Measurements from ENCODE around the gene LRRC42. TPM values are rescaled to one million over a fixed set of nuclear protein-coding genes. Genes with fewer than 3 reads are reported as not detected.

The LRRC42 gene
- total and polyA plus RNA-seq, 2 experiments from 2014 or later, result 41.8 to 46.9 TPM

DNA sequence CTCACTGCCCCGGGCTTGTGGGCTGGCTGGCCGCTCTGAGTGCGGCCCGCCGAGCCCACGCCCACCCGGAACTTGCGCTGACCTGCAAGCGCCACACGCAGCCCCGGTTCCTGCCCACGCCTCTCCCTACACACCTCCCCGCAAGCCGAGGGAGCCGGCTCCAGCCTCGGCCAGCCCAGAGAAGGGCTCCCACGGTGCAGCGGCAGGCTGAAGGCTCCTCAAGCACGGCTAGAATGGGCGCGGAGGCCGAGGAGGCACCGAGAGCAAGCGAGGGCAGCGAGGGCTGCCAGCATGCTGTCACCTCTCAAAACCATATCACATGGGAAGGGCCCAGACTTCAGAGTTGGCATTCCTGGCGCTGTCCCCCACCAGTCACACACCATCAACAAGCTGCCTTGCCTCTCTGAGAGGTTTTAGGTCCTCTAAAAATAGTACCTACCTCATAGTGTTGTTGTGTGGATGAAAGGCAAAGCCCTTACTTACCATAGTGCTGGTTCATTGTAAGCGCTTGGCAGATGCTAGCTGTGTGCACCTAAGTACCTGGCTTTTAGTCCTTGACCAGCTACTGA is 58.4 kb downstream of the LRRC42 start:
- no peak for DNase-seq
- H3K79me2 ChIP-seq (ENCODE audit: insufficient read depth), result no peaks in the 10 kb centered on the region
- no peaks in the 10 kb centered on the region for H3K9me3 ChIP-seq (ENCODE audit: low read depth)
- peaks cover 3% of the 10 kb centered on the region; the same call in 1 of the 2 replicates for H3K27me3 ChIP-seq (replicated peaks; ENCODE audit: insufficient read depth)
- H2AFZ ChIP-seq, result no peak overlapping the region
- no peak overlapping the region for H3K4me3 ChIP-seq
- H3K4me1 ChIP-seq (ENCODE audit: insufficient read depth), result no peaks in the 10 kb centered on the region
- H3K36me3 ChIP-seq (ENCODE audit: low read depth), result no peaks in the 10 kb centered on the region
- WGBS, 2 experiments (ENCODE audit: low coverage in 1 of 2, low lambda C conversion rate in 2 of 2, missing lambda C conversion rate in 2 of 2), result 89 to 90% methylated on average over 24 to 25 of the region's 27 CpGs
- H4K20me1 ChIP-seq (ENCODE audit: insufficient read depth), result no peaks in the 10 kb centered on the region
- H3K27ac ChIP-seq, result no peak overlapping the region
- in situ Hi-C loops (cut with MboI), result no loop called here
- no peak for TF ChIP-seq EZH2 (IDR thresholded peaks at IDR 0.05; ENCODE audit: insufficient read depth, poor library complexity, severe bottlenecking)
- no peak for TF ChIP-seq EZH2phosphoT487 (IDR thresholded peaks at IDR 0.05; ENCODE audit: insufficient read depth, low read depth)
- H3F3A ChIP-seq (ENCODE audit: insufficient read depth), result no peaks in the 10 kb centered on the region
- H3K4me2 ChIP-seq (ENCODE audit: unreplicated experiment), result no peak overlapping the region
- H3K9me2 ChIP-seq (ENCODE audit: insufficient read depth), result no peaks in the 10 kb centered on the region
- H3K9ac ChIP-seq, result no peak overlapping the region

DNA sequence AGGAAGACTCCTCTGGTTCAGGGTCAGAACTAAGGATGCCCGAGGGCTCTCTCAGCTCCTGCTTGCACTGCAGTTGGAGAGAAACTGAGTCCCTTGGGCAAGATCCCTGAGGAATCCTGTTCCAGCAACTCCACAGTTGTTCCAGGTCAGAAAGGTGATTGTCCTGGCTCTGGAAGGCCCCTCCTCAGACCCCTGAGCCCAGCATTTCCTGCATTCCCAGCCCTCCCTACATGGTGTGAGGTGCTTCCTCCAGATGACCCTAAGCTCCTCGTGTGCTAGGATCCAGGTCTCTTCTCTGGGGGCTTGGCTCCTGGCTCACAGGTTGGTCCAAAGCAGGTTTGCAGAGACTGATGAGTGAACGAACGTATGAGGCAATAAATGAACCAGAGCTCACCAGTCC is 60.4 kb downstream of the LRRC42 start:
- TF ChIP-seq EZH2phosphoT487 (IDR thresholded peaks at IDR 0.05; ENCODE audit: insufficient read depth, low read depth) (no peak), EZH2 (IDR thresholded peaks at IDR 0.05; ENCODE audit: insufficient read depth, poor library complexity, severe bottlenecking) (no peak)
- H3K9me2 ChIP-seq (ENCODE audit: insufficient read depth), result no peaks in the 10 kb centered on the region
- no peak overlapping the region for H2AFZ ChIP-seq
- no peak overlapping the region for H3K4me3 ChIP-seq
- H3F3A ChIP-seq (ENCODE audit: insufficient read depth), result no peaks in the 10 kb centered on the region
- H3K36me3 ChIP-seq (ENCODE audit: low read depth), result no peaks in the 10 kb centered on the region
- no peaks in the 10 kb centered on the region for H3K9me3 ChIP-seq (ENCODE audit: low read depth)
- H3K9ac ChIP-seq, result no peak overlapping the region
- WGBS, 2 experiments (ENCODE audit: low coverage in 1 of 2, low lambda C conversion rate in 2 of 2, missing lambda C conversion rate in 2 of 2), result 40% methylated on average over 4 of the region's 4 CpGs
- no peaks in the 10 kb centered on the region for H3K79me2 ChIP-seq (ENCODE audit: insufficient read depth)
- H3K27ac ChIP-seq, result no peak overlapping the region
- in situ Hi-C loops (cut with MboI), result no loop called here
- peaks cover 5% of the 10 kb centered on the region; the same call in 1 of the 2 replicates for H3K27me3 ChIP-seq (replicated peaks; ENCODE audit: insufficient read depth)
- H3K4me2 ChIP-seq (ENCODE audit: unreplicated experiment), result no peak overlapping the region
- no peaks in the 10 kb centered on the region for H3K4me1 ChIP-seq (ENCODE audit: insufficient read depth)
- no peaks in the 10 kb centered on the region for H4K20me1 ChIP-seq (ENCODE audit: insufficient read depth)
- no peak for DNase-seq

DNA sequence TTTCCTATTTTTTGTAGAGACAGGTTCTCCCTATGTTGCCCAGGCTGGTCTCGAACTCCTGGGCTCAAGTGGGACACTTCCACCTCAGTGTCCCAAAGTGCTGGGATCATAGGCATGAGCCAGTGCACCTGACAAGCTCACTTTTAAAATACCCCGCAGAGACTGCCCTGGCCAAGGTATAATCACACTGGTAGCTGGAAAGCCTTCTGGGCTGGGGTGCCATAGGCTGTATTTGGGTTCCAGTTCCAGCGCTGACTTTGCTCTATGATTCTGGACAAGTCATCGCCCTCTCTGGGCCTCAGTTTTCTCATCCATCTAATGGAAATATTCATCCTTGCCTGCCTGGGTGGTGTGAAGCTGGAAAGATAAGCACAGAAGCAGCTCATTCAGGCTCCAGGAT is 61.5 kb downstream of the LRRC42 start:
- Histone ChIP-seq H3K79me2 (ENCODE audit: insufficient read depth) (no peaks in the 10 kb centered on the region), H2AFZ (no peak overlapping the region), H3K9me3 (ENCODE audit: low read depth) (no peaks in the 10 kb centered on the region), H3K9ac (no peak overlapping the region), H3K4me3 (no peak overlapping the region), H3K9me2 (ENCODE audit: insufficient read depth) (no peaks in the 10 kb centered on the region), H4K20me1 (ENCODE audit: insufficient read depth) (no peaks in the 10 kb centered on the region), H3F3A (ENCODE audit: insufficient read depth) (no peaks in the 10 kb centered on the region), H3K27me3 (replicated peaks; ENCODE audit: insufficient read depth) (peaks cover 6% of the 10 kb centered on the region; the same call in 1 of the 2 replicates), H3K27ac (no peak overlapping the region), H3K4me1 (ENCODE audit: insufficient read depth) (no peaks in the 10 kb centered on the region), H3K4me2 (ENCODE audit: unreplicated experiment) (no peak overlapping the region), H3K36me3 (ENCODE audit: low read depth) (no peaks in the 10 kb centered on the region)
- no peak for DNase-seq
- TF ChIP-seq EZH2phosphoT487 (IDR thresholded peaks at IDR 0.05; ENCODE audit: insufficient read depth, low read depth), result no peak
- TF ChIP-seq EZH2 (IDR thresholded peaks at IDR 0.05; ENCODE audit: insufficient read depth, poor library complexity, severe bottlenecking), result no peak
- 76 to 84% methylated on average over 4 of the region's 4 CpGs for WGBS, 2 experiments (ENCODE audit: low coverage in 1 of 2, low lambda C conversion rate in 2 of 2, missing lambda C conversion rate in 2 of 2)
- in situ Hi-C loops (cut with MboI), result no loop called here

DNA sequence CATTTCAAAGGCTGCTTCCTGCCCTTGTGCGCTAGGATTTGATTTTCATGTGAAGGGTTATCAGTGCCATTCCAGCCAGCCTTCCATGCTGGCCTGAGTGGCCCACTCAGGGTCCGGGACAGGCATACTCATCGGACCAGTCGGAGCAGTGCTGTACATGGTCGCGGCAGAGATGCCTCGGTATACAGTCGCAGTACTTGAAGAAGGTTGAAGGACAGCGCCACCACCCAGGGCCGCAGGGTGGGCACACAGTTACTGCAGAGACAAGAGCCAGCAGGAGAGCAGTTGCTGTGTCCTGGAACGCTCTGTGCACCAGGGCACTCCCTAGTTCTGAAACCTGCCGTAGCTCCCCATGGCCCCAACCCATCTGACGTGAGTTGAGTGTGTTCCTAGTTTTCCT is 62.7 kb downstream of the LRRC42 start:
- Histone ChIP-seq H4K20me1 (ENCODE audit: insufficient read depth) (no peaks in the 10 kb centered on the region), H3K36me3 (ENCODE audit: low read depth) (no peaks in the 10 kb centered on the region), H3K9me2 (ENCODE audit: insufficient read depth) (no peaks in the 10 kb centered on the region), H3K79me2 (ENCODE audit: insufficient read depth) (no peaks in the 10 kb centered on the region), H3K27ac (no peak overlapping the region), H3K4me2 (ENCODE audit: unreplicated experiment) (no peak overlapping the region), H3K4me3 (no peak overlapping the region), H3K27me3 (replicated peaks; ENCODE audit: insufficient read depth) (peaks cover 6% of the 10 kb centered on the region; the same call in 1 of the 2 replicates), H3K4me1 (ENCODE audit: insufficient read depth) (no peaks in the 10 kb centered on the region), H2AFZ (no peak overlapping the region), H3F3A (ENCODE audit: insufficient read depth) (no peaks in the 10 kb centered on the region), H3K9me3 (ENCODE audit: low read depth) (no peaks in the 10 kb centered on the region), H3K9ac (no peak overlapping the region)
- in situ Hi-C loops (cut with MboI), result no loop called here
- no peak for DNase-seq
- TF ChIP-seq EZH2 (IDR thresholded peaks at IDR 0.05; ENCODE audit: insufficient read depth, poor library complexity, severe bottlenecking) (no peak), EZH2phosphoT487 (IDR thresholded peaks at IDR 0.05; ENCODE audit: insufficient read depth, low read depth) (no peak)
- 83 to 86% methylated on average over 13 of the region's 13 CpGs for WGBS, 2 experiments (ENCODE audit: low coverage in 1 of 2, low lambda C conversion rate in 2 of 2, missing lambda C conversion rate in 2 of 2)
